Activated CD8-positive, alpha-beta memory T cell treated with anti-CD3 and anti-CD28 coated beads, Interleukin-2, amount 10 ng/mL, durations not matched to agents 7 days and 5 days (primary cell): Measurements from ENCODE around the gene ABCB9. TPM values are rescaled to one million over a fixed set of nuclear protein-coding genes. Genes with fewer than 3 reads are reported as not detected.
"Not testable (repeated sequence)": the region's sequence is repeated elsewhere in the genome, so short reads cannot be mapped to it uniquely, and the experiment has no call there.

ENCODE experiments used
- ATAC-seq: fragments of 150-1000 bp; cut with Tn5 transposase; one replicate; pipeline ENCODE4 v1.10.0; 2021; ENCODE audit warnings: moderate library complexity
- CTCF ChIA-PET: fragments of 350-600 bp; sonication (Branson Sonifier 250); formaldehyde crosslinking; loops from one replicate; lab custom pipeline; 2021; ENCODE audit warnings: antibody characterized with exemption; lab: Charles Lee
- DNase-seq: peaks from one replicate; pipeline ENCODE4 v3.0.0-alpha.2; 2020
- H3K27ac Mint-ChIP-seq: one replicate; pipeline ENCODE4 v1.8.0; 2021; ENCODE audit warnings: mild to moderate bottlenecking, mixed read lengths
- H3K27me3 Mint-ChIP-seq: one replicate; pipeline ENCODE4 v1.8.0; 2021; ENCODE audit warnings: mixed read lengths
- H3K36me3 Mint-ChIP-seq: one replicate; pipeline ENCODE4 v1.8.0; 2021; ENCODE audit warnings: mild to moderate bottlenecking, mixed read lengths
- H3K4me1 Mint-ChIP-seq: one replicate; pipeline ENCODE4 v1.8.0; 2021; ENCODE audit warnings: mixed read lengths
- H3K4me3 Mint-ChIP-seq: one replicate; pipeline ENCODE4 v1.8.0; 2021; ENCODE audit warnings: mild to moderate bottlenecking, moderate library complexity, mixed read lengths
- H3K9me3 Mint-ChIP-seq: one replicate; pipeline ENCODE4 v1.8.0; 2022; ENCODE audit warnings: low read depth, mixed read lengths
- total RNA-seq, 2 experiments: library from RNA; stranded (reverse); gene quantifications; one replicate each; pipeline ENCODE4 v1.2.3, GENCODE V29; 2021

The ABCB9 gene
- total RNA-seq, 2 experiments from 2014 or later, result 3.6 to 4.4 TPM

DNA sequence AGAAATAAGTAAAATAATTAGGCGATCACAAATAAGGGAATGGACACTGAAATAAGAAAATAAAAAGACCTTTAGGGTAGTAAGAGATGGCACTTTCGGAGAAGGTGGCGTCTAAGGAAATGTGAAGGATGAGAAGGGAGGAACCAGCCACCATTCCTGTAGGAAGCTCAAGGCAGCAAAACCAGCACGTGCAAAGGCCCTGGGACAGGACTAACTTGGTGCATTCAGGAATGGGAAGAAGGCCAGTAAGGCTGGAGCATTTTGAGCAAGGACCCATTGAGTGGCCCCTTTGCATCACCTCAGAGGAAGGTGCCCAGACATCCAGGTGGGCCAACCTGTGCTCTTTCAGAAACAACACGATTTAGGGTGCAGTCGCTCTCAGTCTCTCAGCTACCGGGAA lies 69.6 kb downstream of the ABCB9 start:
- peaks cover 20% of the 10 kb centered on the region for H3K36me3 Mint-ChIP-seq
- peak overlapping the region; percentile 93 for H3K4me3 Mint-ChIP-seq
- peaks cover 84% of the 10 kb centered on the region for H3K4me1 Mint-ChIP-seq
- CTCF ChIA-PET, result interaction anchor here (1.4 to 2.4 kb wide), 4 partner anchors 17 to 58 kb away, joined by 3 to 8 read pairs (median 5); no protein-coding TSS in a partner anchor
- H3K27ac Mint-ChIP-seq, result peak overlapping the region; percentile 91
- no peaks in the 10 kb centered on the region for H3K9me3 Mint-ChIP-seq
- H3K27me3 Mint-ChIP-seq, result no peaks in the 10 kb centered on the region
- ATAC-seq (no peak), DNase-seq (no peak)

DNA sequence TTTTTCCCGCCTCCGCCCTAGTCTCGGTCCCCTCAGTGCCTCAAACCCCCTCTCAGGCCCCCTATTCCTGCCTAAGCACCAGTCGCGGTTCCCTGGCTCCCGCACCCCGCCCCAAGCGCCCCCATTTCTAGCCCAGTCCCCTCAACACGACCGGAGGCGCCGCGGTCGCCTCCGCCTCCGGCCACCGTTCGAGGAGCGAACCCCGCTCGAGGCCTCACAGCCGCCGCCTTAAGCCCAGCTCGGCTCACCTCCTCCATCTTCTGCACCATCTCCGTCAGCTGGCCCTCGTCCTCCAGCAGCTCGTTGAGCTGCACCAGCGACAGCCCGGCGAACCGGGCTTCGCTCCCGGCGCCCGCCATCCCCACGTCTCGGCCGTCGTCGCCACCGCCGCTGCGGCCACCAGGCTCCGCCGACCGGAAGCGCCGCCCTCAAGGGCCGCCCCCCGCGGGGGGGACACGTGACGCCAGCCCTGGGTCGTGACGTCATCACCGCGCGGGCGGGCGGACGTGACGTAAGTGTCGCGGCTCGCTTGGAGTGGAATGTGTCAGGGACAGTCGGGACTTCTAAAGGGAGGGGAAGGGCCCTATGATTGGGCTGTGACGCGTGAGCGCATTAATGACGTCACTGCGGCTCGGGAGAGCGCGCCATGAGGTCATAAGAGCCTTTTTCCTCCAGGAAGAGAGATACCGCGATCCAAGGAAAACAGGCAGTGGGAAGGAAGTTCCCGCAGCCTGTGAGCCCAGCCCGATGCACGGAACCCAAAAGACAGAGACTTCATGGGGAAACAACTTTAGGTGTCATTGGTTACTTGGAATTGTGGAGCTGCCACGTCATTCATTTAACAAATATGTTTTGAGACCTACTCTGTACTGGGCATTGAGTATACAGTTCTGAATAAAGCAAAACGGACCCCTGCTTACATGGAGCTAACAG lies 70.3 kb downstream of the ABCB9 start, which contains the start of gene VPS37B:
VPS37B (minus strand) TSS at position 421 of the 933 bp plus-strand sequence; CDS start at position 359, 62 bp downstream.
- Mint-ChIP-seq H3K36me3 (peaks cover 20% of the 10 kb centered on the region), H3K27ac (peak within 1 kb of the TSS; percentile 91), H3K27me3 (no peaks in the 10 kb centered on the region), H3K4me1 (peaks cover 84% of the 10 kb centered on the region), H3K4me3 (peak within 1 kb of the TSS; percentile 93), H3K9me3 (no peaks in the 10 kb centered on the region)
- DNase-seq, result peak; percentile 93
- CTCF ChIA-PET, result interaction anchor here (0.8 to 2.4 kb wide), 7 partner anchors 10 to 58 kb away, joined by 3 to 8 read pairs (median 5); no protein-coding TSS in a partner anchor
- peak; percentile 69 for ATAC-seq

DNA sequence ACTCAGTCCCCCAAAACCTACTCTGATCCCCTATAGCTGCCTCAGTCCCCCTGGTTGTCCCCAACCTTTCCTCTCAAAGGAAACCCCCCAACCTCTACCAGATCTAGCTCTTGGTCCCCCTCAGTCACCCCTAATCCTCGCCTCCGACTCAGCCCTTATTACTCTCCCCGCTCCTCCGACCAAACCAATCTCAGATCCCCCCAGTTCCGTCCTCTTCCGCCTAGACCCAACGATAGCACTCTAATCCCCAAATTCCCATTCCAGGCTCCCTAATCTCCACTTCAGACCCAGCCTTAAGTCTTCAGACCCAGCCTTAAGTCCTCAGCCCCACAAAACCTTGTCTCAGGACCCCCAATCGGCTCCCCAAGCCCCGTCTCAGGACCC lies 71.0 kb downstream of the ABCB9 start:
- Mint-ChIP-seq H3K27ac (peak overlapping the region; percentile 91), H3K4me1 (peaks cover 83% of the 10 kb centered on the region), H3K4me3 (peak overlapping the region; percentile 93), H3K9me3 (no peaks in the 10 kb centered on the region), H3K36me3 (peaks cover 20% of the 10 kb centered on the region), H3K27me3 (no peaks in the 10 kb centered on the region)
- CTCF ChIA-PET, result interaction anchor here (0.8 to 2.4 kb wide), 9 partner anchors 9 to 80 kb away, joined by 3 to 8 read pairs (median 4); partner anchors contain the start of genes ABCB9 and OGFOD2
- ATAC-seq (no peak), DNase-seq (no peak)

DNA sequence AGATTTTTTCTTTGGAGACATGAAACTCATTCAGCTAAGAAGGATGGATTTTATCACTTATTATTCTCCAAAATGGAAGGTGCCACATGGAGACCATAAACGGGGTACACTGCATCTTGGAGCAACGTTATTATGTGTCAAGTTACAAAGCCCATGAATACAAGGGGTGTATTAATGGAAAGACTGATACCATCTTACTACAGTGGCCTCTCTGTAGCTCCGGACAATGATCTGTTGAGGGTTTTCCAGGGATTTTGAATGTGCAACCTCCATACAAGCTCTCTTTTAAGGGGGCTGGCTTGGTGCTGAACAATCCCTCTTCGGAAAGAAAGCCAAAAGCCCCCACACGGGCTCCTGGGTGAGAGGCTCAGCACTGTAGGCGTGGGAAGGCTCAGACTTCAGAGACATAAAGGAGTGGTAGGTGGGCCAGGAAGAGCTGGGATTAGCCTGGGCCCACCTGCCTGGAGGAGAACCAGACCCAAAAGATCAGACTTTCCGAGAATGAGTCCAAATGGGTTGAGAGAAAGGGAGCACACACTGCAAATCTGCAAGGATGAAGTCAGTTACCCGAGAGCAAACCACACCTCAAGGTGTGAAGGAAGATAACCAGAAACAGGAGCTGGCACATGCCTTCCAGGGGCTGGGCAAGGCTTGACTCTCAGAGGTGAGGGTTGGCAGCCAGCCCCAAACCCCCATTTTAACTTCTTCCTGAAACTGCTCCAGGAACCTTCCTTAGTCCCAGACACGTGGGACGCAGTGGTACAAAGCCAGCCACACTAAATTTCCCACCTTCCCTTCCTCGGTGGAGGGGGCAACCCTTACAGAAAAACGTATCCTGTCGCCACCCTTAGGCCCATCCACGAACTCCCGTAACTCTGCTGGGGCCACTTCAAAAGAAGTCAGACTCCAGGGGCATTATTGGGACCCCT lies 71.8 kb downstream of the ABCB9 start:
- ATAC-seq (no peak), DNase-seq (no peak)
- H3K36me3 Mint-ChIP-seq, result peaks cover 20% of the 10 kb centered on the region
- CTCF ChIA-PET, result interaction anchor here (0.7 to 2.4 kb wide), 8 partner anchors 9 to 81 kb away, joined by 3 to 8 read pairs (median 4); partner anchors contain the start of genes ABCB9 and OGFOD2
- H3K27me3 Mint-ChIP-seq, result no peaks in the 10 kb centered on the region
- H3K4me3 Mint-ChIP-seq, result peak overlapping the region; percentile 93
- H3K9me3 Mint-ChIP-seq, result no peaks in the 10 kb centered on the region
- peaks cover 81% of the 10 kb centered on the region for H3K4me1 Mint-ChIP-seq
- peak overlapping the region; percentile 91 for H3K27ac Mint-ChIP-seq

DNA sequence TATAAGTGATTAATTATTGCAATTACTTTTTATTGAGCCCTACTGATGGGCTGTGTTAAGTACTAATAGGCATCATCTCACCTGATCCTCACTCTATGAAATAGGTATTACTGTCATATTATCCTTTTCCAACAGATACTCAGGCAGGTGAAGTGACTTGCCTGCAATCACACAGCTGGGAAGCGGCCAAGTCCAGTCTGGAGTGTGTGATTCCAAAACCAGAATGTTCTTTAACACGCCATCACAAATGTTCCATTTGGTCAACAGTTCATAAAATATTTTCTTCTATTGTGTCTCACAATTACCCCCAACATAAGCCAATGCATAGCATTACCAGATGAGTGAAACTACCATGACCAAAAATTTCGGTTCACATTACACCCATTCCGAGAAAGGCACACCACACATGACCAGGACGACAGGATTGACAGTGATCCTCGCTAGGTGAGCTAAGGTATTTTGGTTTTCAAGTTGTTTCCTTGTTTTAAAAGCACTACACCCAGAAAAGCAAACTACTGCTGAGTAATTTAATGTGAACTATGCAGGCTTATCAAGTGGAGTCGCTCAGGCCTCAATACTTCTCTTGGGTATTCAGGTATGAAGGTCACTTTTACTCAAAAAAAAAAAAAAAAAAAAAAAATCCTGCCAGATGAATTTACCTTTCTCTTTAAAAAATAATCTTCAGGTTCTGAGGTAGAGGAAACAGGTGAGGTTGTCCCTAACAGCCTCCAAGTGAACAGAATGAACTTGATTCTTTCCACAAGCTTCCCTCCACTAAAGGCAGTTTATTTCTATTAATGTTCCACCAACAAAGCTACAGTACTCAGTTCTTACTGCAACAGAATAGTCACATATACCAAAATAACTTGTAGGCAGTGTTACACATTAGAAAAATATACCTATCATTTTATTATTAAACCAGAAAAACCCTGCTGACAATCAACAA lies 72.8 kb downstream of the ABCB9 start:
- ATAC-seq (no peak), DNase-seq (no peak)
- Mint-ChIP-seq H3K4me1 (peaks cover 82% of the 10 kb centered on the region), H3K27ac (no peak overlapping the region), H3K36me3 (peaks cover 20% of the 10 kb centered on the region), H3K9me3 (no peaks in the 10 kb centered on the region), H3K4me3 (peak overlapping the region; percentile 93), H3K27me3 (no peaks in the 10 kb centered on the region)
- CTCF ChIA-PET, result interaction anchor here (0.6 to 2.3 kb wide), 5 partner anchors 8 to 219 kb away, joined by 3 to 6 read pairs (median 5); no protein-coding TSS in a partner anchor

DNA sequence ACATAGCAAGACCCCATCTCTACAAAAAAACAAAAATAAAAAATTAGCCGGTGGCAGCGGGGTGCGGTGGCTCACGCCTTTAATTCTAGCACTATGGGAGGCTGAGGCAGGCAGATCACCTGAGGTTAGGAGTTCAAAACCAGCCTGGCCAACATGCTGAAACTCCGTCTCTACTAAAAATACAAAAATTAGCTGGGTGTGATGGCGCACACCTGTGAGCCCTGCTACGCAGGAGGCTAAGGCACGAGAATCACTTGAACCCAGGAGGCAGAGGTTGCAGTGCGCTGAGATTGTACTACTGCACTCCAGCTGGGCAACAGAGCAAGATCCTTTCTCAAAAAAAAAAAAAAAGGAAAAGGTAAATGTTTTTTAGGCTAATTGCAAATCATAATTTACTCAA lies 73.5 kb downstream of the ABCB9 start:
- H3K4me3 Mint-ChIP-seq, H3K27me3 Mint-ChIP-seq, CTCF ChIA-PET, DNase-seq, H3K27ac Mint-ChIP-seq, ATAC-seq, H3K9me3 Mint-ChIP-seq: not testable (repeated sequence)
- peaks cover 20% of the 10 kb centered on the region for H3K36me3 Mint-ChIP-seq
- peaks cover 82% of the 10 kb centered on the region for H3K4me1 Mint-ChIP-seq

DNA sequence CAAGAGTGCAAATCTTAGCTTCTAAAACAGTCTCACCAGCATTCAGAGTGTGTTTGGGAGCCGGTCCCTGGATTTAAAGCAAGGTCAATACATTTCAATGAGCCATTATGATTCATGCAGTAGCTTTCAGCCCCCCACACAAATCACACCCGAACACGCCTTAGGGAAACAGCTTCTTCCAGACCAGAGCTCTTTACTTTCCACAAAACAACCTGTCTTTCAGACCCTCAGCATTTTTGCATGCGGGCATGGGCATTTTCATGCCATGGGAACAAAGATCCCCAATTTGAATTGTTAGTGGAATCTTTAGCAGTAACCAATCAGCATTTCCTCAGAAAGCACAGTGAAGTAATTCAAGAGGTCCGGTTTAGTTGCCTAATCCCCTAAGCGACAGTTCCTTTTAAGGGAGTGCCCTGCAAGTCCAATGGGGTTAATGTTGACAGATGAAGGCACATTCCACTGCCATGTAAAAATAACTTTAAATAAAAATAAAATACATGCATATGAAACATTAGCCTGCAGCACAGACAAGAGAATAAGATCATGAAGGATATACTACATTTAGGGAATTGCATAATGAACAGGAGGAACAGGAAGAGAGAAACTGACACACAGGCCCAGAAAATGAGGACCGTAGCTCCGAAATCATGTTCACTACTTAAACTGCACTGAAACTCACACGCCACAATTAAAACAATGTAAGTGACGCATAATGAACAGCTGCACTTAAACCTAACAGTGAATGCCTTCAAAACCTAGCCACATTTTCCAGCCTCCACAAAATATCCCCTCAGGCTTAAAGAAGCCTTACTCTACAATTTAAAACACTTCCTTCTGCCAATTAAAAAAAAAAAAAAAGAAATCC lies 74.4 kb downstream of the ABCB9 start:
- Mint-ChIP-seq H3K27ac (no peak overlapping the region), H3K36me3 (peaks cover 22% of the 10 kb centered on the region), H3K9me3 (no peaks in the 10 kb centered on the region), H3K4me3 (no peak overlapping the region), H3K27me3 (no peaks in the 10 kb centered on the region), H3K4me1 (peaks cover 83% of the 10 kb centered on the region)
- ATAC-seq (no peak), DNase-seq (no peak)
- CTCF ChIA-PET, result interaction anchor here (1.3 to 2.0 kb wide), 2 partner anchors 31 to 60 kb away, joined by 3 to 7 read pairs; no protein-coding TSS in a partner anchor

DNA sequence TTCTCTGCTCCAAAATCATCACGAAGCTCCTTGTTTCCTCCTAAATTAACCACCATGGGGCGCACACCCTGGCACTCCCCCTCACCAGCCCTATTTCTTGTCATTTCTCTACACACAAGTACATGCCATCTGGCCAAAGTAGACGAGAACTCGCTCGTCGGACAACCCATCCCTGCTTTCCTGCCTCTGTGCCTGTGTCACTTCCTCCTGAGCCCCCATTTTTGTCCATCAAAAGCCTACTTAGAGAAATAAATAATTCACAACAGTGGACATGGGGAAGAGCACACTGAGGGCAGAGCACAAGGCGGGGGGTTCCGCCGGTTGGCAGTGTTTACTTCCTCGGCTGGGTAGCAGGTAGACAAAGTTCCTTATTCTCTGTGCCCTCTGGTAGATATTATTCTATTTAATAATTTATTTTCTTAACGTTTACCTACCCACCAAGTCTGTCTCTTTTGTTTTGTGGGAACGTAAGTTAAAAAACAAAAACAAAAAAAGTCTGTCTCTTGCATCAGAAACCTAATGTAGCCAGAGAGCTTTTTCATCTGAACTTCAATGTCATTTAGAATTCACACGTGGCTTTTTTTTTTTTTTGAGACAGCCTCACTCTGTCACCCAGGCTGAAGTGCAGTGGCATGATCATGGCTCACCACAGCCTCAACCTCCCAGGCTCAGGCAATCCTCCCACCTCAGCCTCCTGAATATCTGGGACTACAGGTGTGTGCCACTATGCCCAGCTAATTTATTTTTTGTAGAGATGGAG lies 76.3 kb downstream of the ABCB9 start:
- Mint-ChIP-seq H3K4me1 (peaks cover 80% of the 10 kb centered on the region), H3K36me3 (peaks cover 17% of the 10 kb centered on the region), H3K27me3 (no peaks in the 10 kb centered on the region), H3K27ac (peak overlapping the region; percentile 67), H3K9me3 (no peaks in the 10 kb centered on the region), H3K4me3 (no peak overlapping the region)
- DNase-seq, result no peak
- no peak for ATAC-seq
- CTCF ChIA-PET, result interaction anchor here (0.8 to 2.1 kb wide), 8 partner anchors 8 to 638 kb away, joined by 3 to 9 read pairs (median 3); no protein-coding TSS in a partner anchor

DNA sequence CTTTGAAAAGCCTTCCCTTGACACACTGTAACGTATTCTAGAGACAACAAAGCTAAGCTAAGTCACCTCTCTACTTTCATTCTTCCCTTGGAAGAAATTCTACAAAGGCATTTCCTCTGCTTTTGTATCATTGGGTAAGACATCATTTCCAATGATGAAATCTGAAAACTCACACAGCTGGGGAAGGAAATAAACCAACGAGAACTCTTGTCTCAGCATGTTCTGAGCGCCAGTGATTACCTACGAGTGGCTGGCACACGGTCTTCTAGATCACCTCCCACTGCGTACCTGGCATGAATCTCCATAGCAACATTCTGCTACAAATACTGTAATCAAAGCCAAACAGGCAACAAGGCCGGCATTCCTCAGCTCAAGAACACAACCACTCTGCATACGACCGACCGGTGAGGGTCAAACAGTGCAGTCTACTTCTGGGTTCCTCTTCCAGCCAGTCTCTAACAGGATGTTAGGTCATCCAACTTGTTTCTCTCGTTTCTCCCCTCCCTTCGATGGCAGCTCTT lies 78.0 kb downstream of the ABCB9 start:
- H3K9me3 Mint-ChIP-seq, result peaks cover 2% of the 10 kb centered on the region
- peaks cover 17% of the 10 kb centered on the region for H3K36me3 Mint-ChIP-seq
- peak; percentile 63 for ATAC-seq
- no peaks in the 10 kb centered on the region for H3K27me3 Mint-ChIP-seq
- CTCF ChIA-PET, result interaction anchor here (0.5 to 2.1 kb wide), 9 partner anchors 10 to 64 kb away, joined by 3 to 10 read pairs (median 4); no protein-coding TSS in a partner anchor
- peak overlapping the region; percentile 86 for H3K27ac Mint-ChIP-seq
- no peak for DNase-seq
- H3K4me3 Mint-ChIP-seq, result peak overlapping the region; percentile 71
- peaks cover 75% of the 10 kb centered on the region for H3K4me1 Mint-ChIP-seq

DNA sequence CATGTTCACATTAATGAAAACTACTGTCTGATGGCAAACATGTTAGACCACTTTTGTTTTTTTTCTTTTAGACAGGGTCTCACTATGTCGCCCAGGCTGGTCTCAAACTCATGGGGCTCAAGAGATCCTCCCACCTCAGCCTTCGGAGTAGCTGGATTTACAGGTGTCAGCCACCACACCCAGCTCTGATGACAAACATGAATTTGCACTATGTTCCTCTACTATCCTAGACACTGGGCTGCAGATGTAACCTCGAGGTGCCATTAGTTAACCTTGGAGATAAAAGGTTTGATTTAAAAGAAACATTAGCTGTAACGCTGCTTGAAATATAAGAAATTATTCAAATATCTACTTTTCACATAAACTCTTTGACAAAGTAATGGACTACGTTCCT lies 78.4 kb downstream of the ABCB9 start:
- peaks cover 18% of the 10 kb centered on the region for H3K36me3 Mint-ChIP-seq
- ATAC-seq (peak; percentile 31), DNase-seq (no peak)
- no peaks in the 10 kb centered on the region for H3K27me3 Mint-ChIP-seq
- H3K27ac Mint-ChIP-seq, result peak overlapping the region; percentile 86
- peaks cover 2% of the 10 kb centered on the region for H3K9me3 Mint-ChIP-seq
- CTCF ChIA-PET, result interaction anchor here (0.5 to 2.1 kb wide), 7 partner anchors 10 to 64 kb away, joined by 3 to 10 read pairs (median 3); no protein-coding TSS in a partner anchor
- peak overlapping the region; percentile 71 for H3K4me3 Mint-ChIP-seq
- peaks cover 77% of the 10 kb centered on the region for H3K4me1 Mint-ChIP-seq
